Ovary (tissue), 3 donors: Measurements from ENCODE around the gene MUC21.

ENCODE experiments used
- CTCF ChIP-seq, 3 donors: fragments of 450-650 bp in 2 of 3; fragments of 200-600 bp in 1 of 3; IDR thresholded peaks; one replicate each; pipeline versions ENCODE4 v1.5.1 to v1.8.0; 2016 to 2022; ENCODE audit warnings: antibody characterized with exemption in 3 of 3, mild to moderate bottlenecking in 1 of 3
- EP300 ChIP-seq: sonication (generic); formaldehyde crosslinking; IDR thresholded peaks from one replicate; pipeline ENCODE4 v1.6.1; 2017; ENCODE audit warnings: antibody characterized with exemption
- POLR2A ChIP-seq: fragments of 450-650 bp; IDR thresholded peaks from one replicate; pipeline ENCODE4 v1.6.1; 2017; ENCODE audit warnings: antibody characterized with exemption, mild to moderate bottlenecking, moderate library complexity
- donor health status: DM: no; HTN: no; CAD: no.

- TF ChIP-seq CTCF (IDR thresholded peaks at IDR 0.05): no peak
- TF ChIP-seq POLR2A: no peak
- TF ChIP-seq EP300: no peak
Measured at GRCh38 chr6:30948811-30949210, 34.7 kb upstream of the MUC21 start.
